ENCODE data around the gene WWOX. TPM values are rescaled to one million over a fixed set of nuclear protein-coding genes. Genes with fewer than 3 reads are reported as not detected.

The WWOX gene
- total RNA-seq, 4 donors from 2014 or later = 76.8 to 102 (median 83.6) TPM

DNA sequence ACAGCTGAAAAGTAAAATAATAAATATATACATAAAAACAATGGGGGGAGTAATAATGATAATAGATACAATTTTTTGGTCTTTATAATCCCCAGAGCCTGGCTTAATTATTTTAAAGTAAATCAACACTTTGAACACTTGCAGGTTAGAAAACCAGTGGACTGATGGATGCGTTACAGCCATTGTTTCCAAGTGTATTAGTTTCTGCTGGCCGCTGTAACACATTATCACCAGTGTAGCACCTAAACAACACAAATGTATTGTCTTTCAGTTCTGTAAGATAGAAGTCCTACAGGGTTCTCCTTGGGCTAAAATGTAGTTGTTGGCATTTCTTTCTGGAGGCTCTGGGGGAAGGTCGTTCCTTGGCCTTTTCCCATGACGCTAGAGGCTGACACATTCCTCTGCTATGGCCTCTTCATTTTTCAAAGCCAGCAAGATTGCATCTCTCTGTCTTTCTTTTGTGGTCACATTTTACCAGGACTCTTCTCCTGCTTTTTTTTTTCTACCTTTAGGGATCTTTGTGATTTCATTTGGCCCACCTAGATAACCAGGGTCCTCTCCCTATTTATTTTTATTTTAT, 116.8 kb downstream of the WWOX start:
- Histone ChIP-seq H3K4me1 (no peaks in the 10 kb centered on the region), H3K36me3 (no peaks in the 10 kb centered on the region), H3K27me3 (no peaks in the 10 kb centered on the region), H3K27ac (no peak overlapping the region), H3K9me3 (no peaks in the 10 kb centered on the region), H3K4me3 (no peak overlapping the region)
- no peak for TF ChIP-seq CTCF (IDR thresholded peaks at IDR 0.05)
- TF ChIP-seq EP300 (IDR thresholded peaks at IDR 0.05) = no peak
- no peak for TF ChIP-seq POLR2A (IDR thresholded peaks at IDR 0.05)
- DNase-seq (ENCODE audit: low spot score in 2 of 2) = no peak
- 89% methylated on average over 4 of the region's 4 CpGs for WGBS, 2 donors

DNA sequence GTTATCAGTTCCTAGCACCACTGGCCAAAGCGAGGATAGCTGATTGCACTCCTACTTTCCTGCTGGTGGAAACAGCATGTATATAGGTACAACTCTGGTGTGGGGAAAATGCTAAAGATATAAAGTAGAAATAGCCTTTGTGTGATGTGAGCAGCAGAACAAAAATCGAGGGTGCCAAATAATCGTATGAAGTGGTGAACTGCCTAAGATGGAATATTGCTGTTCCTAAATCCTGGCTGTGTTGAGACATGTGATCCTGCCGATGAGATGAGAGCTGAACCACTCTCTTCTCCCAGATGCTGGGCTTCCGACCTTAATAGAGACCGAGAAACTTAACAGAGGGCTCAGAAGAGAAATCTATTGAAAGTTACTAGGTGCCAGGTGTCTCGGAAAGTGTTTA, 117.8 kb downstream of the WWOX start:
- Histone ChIP-seq H3K9me3 (no peaks in the 10 kb centered on the region), H3K4me1 (no peaks in the 10 kb centered on the region), H3K27me3 (no peaks in the 10 kb centered on the region), H3K36me3 (no peaks in the 10 kb centered on the region), H3K27ac (no peak overlapping the region), H3K4me3 (no peak overlapping the region)
- 86 to 88% methylated on average over 7 of the region's 7 CpGs for whole genome bisulfite sequencing, 2 donors
- no peak for DNase-seq (ENCODE audit: low spot score in 2 of 2)
- TF ChIP-seq POLR2A (IDR thresholded peaks at IDR 0.05) = no peak
- no peak for TF ChIP-seq CTCF (IDR thresholded peaks at IDR 0.05)
- no peak for TF ChIP-seq EP300 (IDR thresholded peaks at IDR 0.05)

DNA sequence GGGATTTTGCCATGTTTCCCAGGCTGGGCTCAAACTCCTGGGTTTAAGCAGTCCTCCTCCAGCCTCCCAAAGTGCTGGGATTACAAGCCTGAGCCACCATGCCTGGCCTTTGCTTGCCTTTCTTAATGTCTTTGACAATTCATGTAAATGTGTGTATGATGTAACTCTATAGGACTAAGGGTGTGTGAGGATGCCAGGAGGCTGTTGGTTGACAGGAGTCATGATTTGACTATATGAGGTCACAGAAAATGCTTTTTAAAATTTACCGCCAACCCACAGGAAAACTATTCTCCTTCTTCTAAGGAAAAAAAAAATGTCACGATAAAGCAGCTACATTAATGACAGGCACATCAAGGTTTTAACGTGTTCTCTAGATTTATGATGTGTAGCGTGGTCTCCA, 118.8 kb downstream of the WWOX start:
- no peak for DNase-seq (ENCODE audit: low spot score in 2 of 2)
- TF ChIP-seq POLR2A (IDR thresholded peaks at IDR 0.05) = no peak
- no peak for TF ChIP-seq CTCF (IDR thresholded peaks at IDR 0.05)
- no peak for TF ChIP-seq EP300 (IDR thresholded peaks at IDR 0.05)
- H3K9me3 ChIP-seq = no peaks in the 10 kb centered on the region

GRCh38 chr16:78218856-78219651, 119.6 kb downstream of the WWOX start:
- H3K4me3 ChIP-seq = no peak overlapping the region
- no peak overlapping the region for H3K27ac ChIP-seq
- H3K27me3 ChIP-seq = no peaks in the 10 kb centered on the region
- H3K9me3 ChIP-seq = no peaks in the 10 kb centered on the region
- 92 to 93% methylated on average over 8 of the region's 8 CpGs for WGBS, 2 donors
- TF ChIP-seq POLR2A (IDR thresholded peaks at IDR 0.05) (no peak), CTCF (IDR thresholded peaks at IDR 0.05) (no peak), EP300 (IDR thresholded peaks at IDR 0.05) (no peak)
- no peak for DNase-seq (ENCODE audit: low spot score in 2 of 2)
- no peaks in the 10 kb centered on the region for H3K36me3 ChIP-seq
- H3K4me1 ChIP-seq = no peaks in the 10 kb centered on the region

More for the DNA sequence above, 118.8 kb downstream of the WWOX start:
- H3K4me1 ChIP-seq = no peaks in the 10 kb centered on the region
- H3K27ac ChIP-seq = no peak overlapping the region
- no peak overlapping the region for H3K4me3 ChIP-seq
- WGBS, 2 donors = 92 to 95% methylated on average over 4 of the region's 4 CpGs
- no peaks in the 10 kb centered on the region for H3K27me3 ChIP-seq
- H3K36me3 ChIP-seq = no peaks in the 10 kb centered on the region

DNA sequence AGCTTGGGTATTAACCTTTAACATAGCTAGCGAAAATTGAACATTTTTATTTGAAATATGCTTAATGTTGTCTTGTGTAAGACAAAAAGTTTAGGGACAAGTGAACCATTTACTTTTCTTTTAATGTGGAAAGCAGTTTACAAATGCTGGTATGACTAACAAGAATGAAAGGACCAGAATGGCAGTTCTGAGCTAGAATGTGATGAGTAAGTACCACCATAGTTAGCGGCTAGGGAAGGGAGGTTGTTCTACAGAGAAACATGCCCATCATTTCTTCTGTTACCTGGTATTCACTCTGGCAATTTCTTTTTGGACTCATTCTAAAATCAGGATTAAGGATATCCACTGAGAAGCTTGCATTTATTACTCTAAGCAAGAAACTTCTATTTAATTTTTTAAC, 121.1 kb downstream of the WWOX start:
- WGBS, 2 donors = 91 to 95% methylated on average over 2 of the region's 2 CpGs
- H3K4me1 ChIP-seq = peaks cover 0 to under 1% (median 0%) of the 10 kb centered on the region in 4 donors
- H3K27me3 ChIP-seq = no peaks in the 10 kb centered on the region
- no peak for DNase-seq (ENCODE audit: low spot score in 2 of 2)
- H3K36me3 ChIP-seq = no peaks in the 10 kb centered on the region
- TF ChIP-seq CTCF (IDR thresholded peaks at IDR 0.05) = no peak
- no peak for TF ChIP-seq POLR2A (IDR thresholded peaks at IDR 0.05)
- no peak for TF ChIP-seq EP300 (IDR thresholded peaks at IDR 0.05)
- H3K9me3 ChIP-seq = no peaks in the 10 kb centered on the region
- H3K4me3 ChIP-seq = no peak overlapping the region
- no peak overlapping the region for H3K27ac ChIP-seq
